HepG2 (cell line): ENCODE results near the gene AAR2. TPM values are rescaled to one million over a fixed set of nuclear protein-coding genes. Genes with fewer than 3 reads are reported as not detected.

Experiments
- CEBPB ChIP-seq: IDR thresholded peaks from 2 replicates; pipeline ENCODE4 v1.6.1; 2011; ENCODE audit warnings: low read depth, low read length, improper control_type of control experiment, borderline replicate concordance
- CTCF ChIP-seq: sonication (generic); formaldehyde crosslinking; IDR thresholded peaks from 2 replicates; pipeline ENCODE4 v1.5.0; 2020; ENCODE audit warnings: mild to moderate bottlenecking, missing genetic modification reagents, moderate library complexity
- FOXO1 ChIP-seq: sonication (generic); formaldehyde crosslinking; IDR thresholded peaks from 2 replicates; pipeline ENCODE4 v1.4.0; 2020; ENCODE audit warnings: missing genetic modification reagents
- HCFC1 ChIP-seq: fragments of 150-350 bp; IDR thresholded peaks from 2 replicates; pipeline ENCODE4 v1.6.1; 2014; ENCODE audit warnings: low read depth, low read length
- MLXIP ChIP-seq: sonication (generic); formaldehyde crosslinking; IDR thresholded peaks from 2 replicates; pipeline ENCODE4 v1.9.0; 2021; ENCODE audit warnings: missing genetic modification reagents, borderline replicate concordance
- MTA3 ChIP-seq: sonication (generic); formaldehyde crosslinking; IDR thresholded peaks from 2 replicates; pipeline ENCODE4 v1.4.0; 2020; ENCODE audit warnings: missing genetic modification reagents
- SNAPC4 ChIP-seq: sonication (generic); formaldehyde crosslinking; IDR thresholded peaks from 2 replicates; pipeline ENCODE4 v1.4.0; 2020; ENCODE audit warnings: mild to moderate bottlenecking, missing genetic modification reagents
- SP1 ChIP-seq, 2 experiments: fragments of 450-650 bp in 1 of 2; sonication (generic) in 1 of 2; formaldehyde crosslinking in 1 of 2; IDR thresholded peaks; 2 replicates each; pipeline versions ENCODE4 v1.4.0 to v1.6.1; 2016 to 2020; ENCODE audit warnings: missing genetic modification reagents in 1 of 2
- STAG1 ChIP-seq: sonication (generic); formaldehyde crosslinking; IDR thresholded peaks from 2 replicates; pipeline ENCODE4 v1.4.0; 2020; ENCODE audit warnings: missing genetic modification reagents
- TFDP2 ChIP-seq: sonication (generic); formaldehyde crosslinking; IDR thresholded peaks from 2 replicates; pipeline ENCODE4 v1.4.0; 2020; ENCODE audit warnings: missing genetic modification reagents
- ZBED4 ChIP-seq: sonication (generic); formaldehyde crosslinking; IDR thresholded peaks from 2 replicates; pipeline ENCODE4 v1.4.0; 2020; ENCODE audit warnings: missing genetic modification reagents, borderline replicate concordance
- ZBTB3 ChIP-seq: sonication (generic); formaldehyde crosslinking; IDR thresholded peaks from 2 replicates; pipeline ENCODE4 v1.4.0; 2020; ENCODE audit warnings: low read depth, mild to moderate bottlenecking, moderate library complexity, missing genetic modification reagents, borderline replicate concordance
- ZKSCAN8 ChIP-seq: IDR thresholded peaks from 2 replicates; pipeline ENCODE4 v1.6.1; 2016; ENCODE audit warnings: borderline replicate concordance, missing genetic modification reagents, missing compliant biosample characterization
- ZNF564 ChIP-seq: sonication (generic); formaldehyde crosslinking; IDR thresholded peaks from 2 replicates; pipeline ENCODE4 v1.8.1; 2023; ENCODE audit warnings: mild to moderate bottlenecking, missing genetic modification reagents
- polyA plus RNA-seq, 8 experiments: library from polyadenylated mRNA; depleted of rRNA in 3 of 8; stranded (reverse) in 7 of 8; unstranded in 1 of 8; fragments of >200 nt; fragmentation: Illumina TruSeq in 4 of 8; extraction: Trizol in 4 of 8; gene quantifications; 2 replicates each; pipeline versions ENCODE4 v1.2.1 to v1.2.3, GENCODE V29; 2011 to 2016; ENCODE audit warnings: low read depth in 4 of 8, missing spikeins in 1 of 8, mixed read lengths in 1 of 8; ENCODE audit not compliant: insufficient read depth in 1 of 8
- total RNA-seq, 5 experiments: library from RNA; depleted of rRNA; stranded (reverse); fragments of >200 nt; fragmentation: Illumina TruSeq; extraction: Trizol; gene quantifications; 2 replicates each; pipeline ENCODE4 v1.2.3, GENCODE V29; 2016; ENCODE audit warnings: low read depth in 1 of 5

Gene AAR2
- total and polyA plus RNA-seq, 2 of the 13 experiments (the other 11 are each of a cell fraction or from before 2014, with no cell fraction given), result 45.2 to 46.2 TPM

GRCh38 chr20:36214684-36215256 is 21.5 kb upstream of the AAR2 start (continued):
- TF ChIP-seq SNAPC4 (CRISPR knock-in tag) (no peak), MLXIP (CRISPR knock-in tag) (no peak), TFDP2 (CRISPR knock-in tag) (no peak), ZNF564 (no peak), ZBTB3 (no peak), FOXO1 (CRISPR knock-in tag) (peak; percentile 31; the same call in 1 of the 2 replicates), SP1 (IDR thresholded peaks at IDR 0.05) (no peak), SP1 (CRISPR knock-in tag; IDR thresholded peaks at IDR 0.05) (peak; percentile 12; the same call in 1 of the 2 replicates), STAG1 (peak; percentile 87), CEBPB (no peak), ZBED4 (CRISPR knock-in tag) (no peak), MTA3 (no peak), CTCF (CRISPR knock-in tag) (peak; percentile 91), HCFC1 (no peak), ZKSCAN8 (CRISPR knock-in tag) (no peak)
